GM19372 (cell line): ENCODE data around the gene LUZP2.

Experiments used
- ATAC-seq: cut with Tn5 transposase; IDR thresholded peaks from one replicate; pipeline ENCODE4 v1.9.1; 2021; ENCODE audit warnings: mild to moderate bottlenecking, low read depth, moderate library complexity; ENCODE audit not compliant: unreplicated experiment

The LUZP2 gene

GRCh38 chr11:24559315-24559714, 62.5 kb downstream of the LUZP2 start:
- ATAC-seq: no peak

GRCh38 chr11:24560324-24560723, 63.5 kb downstream of the LUZP2 start:
- ATAC-seq: no peak

- no peak for ATAC-seq
These were observed 70.5 kb downstream of the LUZP2 start for GRCh38 chr11:24567380-24567779.

GRCh38 chr11:24572376-24572775, 75.5 kb downstream of the LUZP2 start:
- no peak for ATAC-seq

GRCh38 chr11:24574461-24574860, 77.6 kb downstream of the LUZP2 start:
- no peak for ATAC-seq

GRCh38 chr11:24575392-24575791, 78.5 kb downstream of the LUZP2 start:
- ATAC-seq: no peak

- ATAC-seq: no peak
These were observed 88.3 kb downstream of the LUZP2 start for GRCh38 chr11:24585192-24585591.

- ATAC-seq: no peak
These were observed 90.8 kb downstream of the LUZP2 start for GRCh38 chr11:24587635-24588034.

GRCh38 chr11:24588081-24588480, 91.2 kb downstream of the LUZP2 start:
- no peak for ATAC-seq

- ATAC-seq: no peak
These were observed 92.2 kb downstream of the LUZP2 start for GRCh38 chr11:24589064-24589463.

GRCh38 chr11:24591283-24591682, 94.4 kb downstream of the LUZP2 start:
- ATAC-seq: no peak

- ATAC-seq: no peak
These were observed 95.5 kb downstream of the LUZP2 start for GRCh38 chr11:24592360-24592759.

GRCh38 chr11:24593332-24593731, 96.5 kb downstream of the LUZP2 start:
- ATAC-seq: no peak

GRCh38 chr11:24594401-24594800, 97.5 kb downstream of the LUZP2 start:
- no peak for ATAC-seq

- no peak for ATAC-seq
These were observed 101.8 kb downstream of the LUZP2 start for GRCh38 chr11:24598641-24599040.

- no peak for ATAC-seq
These were observed 112.6 kb downstream of the LUZP2 start for GRCh38 chr11:24609192-24610119.

GRCh38 chr11:24615451-24616160, 118.8 kb downstream of the LUZP2 start:
- ATAC-seq: no peak

GRCh38 chr11:24617856-24618255, 121.0 kb downstream of the LUZP2 start:
- no peak for ATAC-seq

GRCh38 chr11:24619900-24620299, 123.0 kb downstream of the LUZP2 start:
- no peak for ATAC-seq

GRCh38 chr11:24622262-24622661, 125.4 kb downstream of the LUZP2 start:
- no peak for ATAC-seq

GRCh38 chr11:24623121-24623520, 126.3 kb downstream of the LUZP2 start:
- ATAC-seq: no peak

GRCh38 chr11:24624432-24624831, 127.6 kb downstream of the LUZP2 start:
- no peak for ATAC-seq
